K562 (cell line): ENCODE data around the gene C22orf39. TPM values are rescaled to one million over a fixed set of nuclear protein-coding genes. Genes with fewer than 3 reads are reported as not detected.

Experiments used
- ATAC-seq: fragments of 200-7000 bp; cut with Tn5 transposase; 3 replicates; pipeline ENCODE4 v1.9.1; 2020; ENCODE audit warnings: moderate library complexity
- BruUV-seq: library from RNA; stranded (reverse); fragments of 400-500 nt; replicated peaks from 2 replicates; lab custom pipeline; 2021; lab: Mats Ljungman, UMichigan
- CTCF ChIA-PET: fragments of 300-600 bp; formaldehyde crosslinking; extraction: SDS; loops from one replicate; lab custom pipeline; 2021; ENCODE audit warnings: low intra/inter-chr PET ratio; lab: Yijun Ruan, JAX
- POLR2A ChIA-PET: fragments of 300-600, 350-650 bp; sonication (Branson Sonifier 250); formaldehyde crosslinking; extraction: SDS; loops from one replicate; lab custom pipeline; 2021; ENCODE audit warnings: antibody characterized with exemption, inconsistent platforms; lab: Yijun Ruan, JAX
- DNase-seq, 4 experiments: peaks; one replicate each; pipeline versions ENCODE4 v3.0.0 to v3.0.0-alpha.2; 2011 to 2018; ENCODE audit warnings: low spot score in 3 of 4, mixed read lengths in 3 of 4; ENCODE audit errors: extremely low read depth in 1 of 4
- FAIRE-seq: peaks from 2 replicates; lab custom pipeline; 2011; peaks lifted over from hg19 to GRCh38; lab: Jason Lieb, UNC
- H2AFZ ChIP-seq: 2 replicates; pipeline ENCODE4 v1.6.0; 2011; ENCODE audit warnings: low read depth, low read length, control low read depth, inconsistent platforms
- H3K27ac ChIP-seq: fragments of 200-600 bp; 3 replicates; pipeline ENCODE4 v1.8.0; 2011; ENCODE audit warnings: low read depth, mild to moderate bottlenecking, control low read depth, inconsistent platforms, low read length, moderate library complexity, mixed read lengths; ENCODE audit errors: extremely low read depth
- H3K27me3 ChIP-seq, 2 experiments: fragments of 300-600 bp in 1 of 2; 2 replicates in 1 of 2; 3 replicates in 1 of 2; pipeline versions ENCODE4 v1.6.0 to v1.8.0; 2011; ENCODE audit warnings: inconsistent platforms in 2 of 2, low read length in 2 of 2, mild to moderate bottlenecking in 1 of 2, mixed read lengths in 1 of 2, moderate library complexity in 1 of 2; ENCODE audit not compliant: control insufficient read depth in 2 of 2, insufficient read depth in 2 of 2
- H3K36me3 ChIP-seq: fragments of 300-600 bp; 3 replicates; pipeline ENCODE4 v1.8.0; 2011; ENCODE audit warnings: mild to moderate bottlenecking, low read length, inconsistent platforms; ENCODE audit not compliant: control insufficient read depth, insufficient read depth
- H3K4me1 ChIP-seq, 2 experiments: fragments of 200-600 bp in 1 of 2; replicated peaks in 1 of 2; 2 replicates in 1 of 2; 3 replicates in 1 of 2; pipeline versions ENCODE4 v1.5.1 to v1.8.0; 2011; ENCODE audit warnings: inconsistent platforms in 2 of 2, low read length in 2 of 2, mild to moderate bottlenecking in 1 of 2, mixed read lengths in 1 of 2, moderate library complexity in 1 of 2; ENCODE audit not compliant: control insufficient read depth in 2 of 2, insufficient read depth in 2 of 2
- H3K4me2 ChIP-seq: 2 replicates; pipeline ENCODE4 v1.6.1; 2011; ENCODE audit warnings: low read length, control low read depth, inconsistent platforms, mixed read lengths; ENCODE audit not compliant: insufficient read depth
- H3K4me3 ChIP-seq: fragments of 200-600 bp; sonication (generic), shearing (Covaris generic); 2 replicates; pipeline ENCODE4 v1.5.1; 2016; ENCODE audit warnings: control low read depth, inconsistent platforms
- H3K79me2 ChIP-seq: fragments of 200-600 bp; 3 replicates; pipeline ENCODE4 v1.8.0; 2011; ENCODE audit warnings: low read length, inconsistent platforms; ENCODE audit not compliant: control insufficient read depth, insufficient read depth
- H3K9ac ChIP-seq, 2 experiments: 2 replicates each; pipeline versions ENCODE4 v1.6.0 to v1.6.1; 2011; ENCODE audit warnings: low read depth in 2 of 2, low read length in 2 of 2, control low read depth in 1 of 2, inconsistent platforms in 1 of 2, mild to moderate bottlenecking in 1 of 2, mixed read lengths in 1 of 2; ENCODE audit not compliant: insufficient read depth in 1 of 2
- H3K9me1 ChIP-seq: one replicate; pipeline ENCODE4 v1.6.0; 2011; ENCODE audit warnings: inconsistent platforms, mild to moderate bottlenecking, low read length, moderate library complexity; ENCODE audit not compliant: control insufficient read depth, insufficient read depth
- H3K9me3 ChIP-seq: replicated peaks from 2 replicates; pipeline ENCODE4 v1.5.1; 2011; ENCODE audit warnings: low read depth, low read length, inconsistent platforms; ENCODE audit not compliant: control insufficient read depth, insufficient read depth
- H4K20me1 ChIP-seq: replicated peaks from 2 replicates; pipeline ENCODE4 v1.6.1; 2011; ENCODE audit warnings: low read length, inconsistent platforms, mixed read lengths; ENCODE audit not compliant: control insufficient read depth, insufficient read depth
- CTBP1 ChIP-seq: fragments of 450-650 bp; IDR thresholded peaks from 2 replicates; pipeline ENCODE4 v1.6.1; 2016; ENCODE audit warnings: borderline replicate concordance
- MAFK ChIP-seq: IDR thresholded peaks from 2 replicates; pipeline ENCODE4 v1.6.1; 2011; ENCODE audit warnings: low read length, improper control_type of control experiment
- MEIS2 ChIP-seq: fragments of 450-650 bp; IDR thresholded peaks from 2 replicates; pipeline ENCODE4 v1.6.1; 2014; ENCODE audit warnings: mild to moderate bottlenecking; ENCODE audit not compliant: partially characterized antibody
- TBL1XR1 ChIP-seq, 2 experiments: IDR thresholded peaks; 2 replicates each; pipeline ENCODE4 v1.6.1; 2012; ENCODE audit warnings: improper control_type of control experiment in 2 of 2, low read length in 2 of 2, mild to moderate bottlenecking in 1 of 2
- WHSC1 ChIP-seq: IDR thresholded peaks from one replicate; pipeline ENCODE4 v1.6.1; 2012; ENCODE audit warnings: low read length, control low read depth, inconsistent platforms
- YBX1 ChIP-seq: fragments of 450-650 bp; IDR thresholded peaks from 2 replicates; pipeline ENCODE4 v1.7.1; 2016; ENCODE audit warnings: mild to moderate bottlenecking
- WGBS: fragments of 100-300 bp; shearing (Covaris generic); methylation state at CpG from one replicate; pipeline ENCODE4 v1.1.6; 2016; ENCODE audit warnings: low coverage, mixed read lengths; ENCODE audit not compliant: insufficient coverage; ENCODE audit errors: missing lambda C conversion rate; 5-methylcytosine and 5-hydroxymethylcytosine counted together
- in situ Hi-C: fragments of 300-500 bp; cut with MboI; formaldehyde crosslinking; loops from 4 replicates; pipeline ENCODE4 v1.15.0; 2018; ENCODE audit warnings: inconsistent platforms, mixed read lengths
- intact Hi-C: fragments of 100-400 bp; cut with micrococcal nuclease; formaldehyde crosslinking; loops from 2 replicates; pipeline ENCODE4 v1.14.2; 2022
- polyA plus RNA-seq, 8 experiments: library from polyadenylated mRNA; depleted of rRNA in 4 of 8; stranded (reverse) in 5 of 8; unstranded in 3 of 8; fragments of >200 nt; fragmentation: Nextera tagmentation in 2 of 8; fragmentation: Illumina TruSeq in 1 of 8; extraction: Ambion mirVana in 2 of 8; extraction: Trizol in 1 of 8; gene quantifications; 2 replicates each; pipeline versions ENCODE4 v1.2.1 to v1.2.3, GENCODE V29; 2011 to 2014; ENCODE audit warnings: inconsistent platforms in 1 of 8, missing spikeins in 1 of 8
- total RNA-seq, 7 experiments: library from RNA; depleted of rRNA in 6 of 7; stranded (reverse); fragments of >200 nt in 6 of 7; fragmentation: Illumina TruSeq in 2 of 7; extraction: Trizol in 2 of 7; gene quantifications; 2 replicates each; pipeline versions ENCODE4 v1.2.1 to v1.2.3, GENCODE V29; 2011 to 2021; ENCODE audit warnings: low replicate concordance in 1 of 7
- TF ChIP-seq, protein P1 (sequence below): fragments of 450-650 bp; IDR thresholded peaks from 2 replicates; pipeline ENCODE4 v1.7.0; 2016; ENCODE audit warnings: borderline replicate concordance

C22orf39 gene
- total and polyA plus RNA-seq, 9 of the 15 experiments (the other 6 are each of a cell fraction or from before 2014, with no cell fraction given) = 20.4 to 139 (median 66.8) TPM

DNA sequence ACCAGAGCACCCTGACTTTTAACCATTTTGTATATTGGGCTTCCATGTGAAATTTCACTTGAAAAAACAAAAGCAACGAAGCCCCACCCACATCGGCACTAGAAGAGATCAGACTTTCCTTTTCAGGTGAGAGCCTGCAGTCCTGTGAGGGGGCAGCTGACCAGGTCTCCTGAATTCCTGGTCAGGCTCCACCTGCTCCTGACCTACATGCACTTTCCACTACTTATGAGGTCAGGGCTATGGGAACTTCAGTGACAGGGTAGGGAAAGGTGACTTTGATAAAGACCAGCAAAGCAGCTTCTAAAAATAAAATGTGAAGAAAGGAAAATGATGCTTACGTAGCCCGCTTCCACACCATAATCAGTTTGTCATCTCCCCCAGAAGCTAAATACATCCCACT lies 40.7 kb downstream of the C22orf39 start (continued):
- TF ChIP-seq, protein P1, sequence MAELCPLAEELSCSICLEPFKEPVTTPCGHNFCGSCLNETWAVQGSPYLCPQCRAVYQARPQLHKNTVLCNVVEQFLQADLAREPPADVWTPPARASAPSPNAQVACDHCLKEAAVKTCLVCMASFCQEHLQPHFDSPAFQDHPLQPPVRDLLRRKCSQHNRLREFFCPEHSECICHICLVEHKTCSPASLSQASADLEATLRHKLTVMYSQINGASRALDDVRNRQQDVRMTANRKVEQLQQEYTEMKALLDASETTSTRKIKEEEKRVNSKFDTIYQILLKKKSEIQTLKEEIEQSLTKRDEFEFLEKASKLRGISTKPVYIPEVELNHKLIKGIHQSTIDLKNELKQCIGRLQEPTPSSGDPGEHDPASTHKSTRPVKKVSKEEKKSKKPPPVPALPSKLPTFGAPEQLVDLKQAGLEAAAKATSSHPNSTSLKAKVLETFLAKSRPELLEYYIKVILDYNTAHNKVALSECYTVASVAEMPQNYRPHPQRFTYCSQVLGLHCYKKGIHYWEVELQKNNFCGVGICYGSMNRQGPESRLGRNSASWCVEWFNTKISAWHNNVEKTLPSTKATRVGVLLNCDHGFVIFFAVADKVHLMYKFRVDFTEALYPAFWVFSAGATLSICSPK = no peak

DNA sequence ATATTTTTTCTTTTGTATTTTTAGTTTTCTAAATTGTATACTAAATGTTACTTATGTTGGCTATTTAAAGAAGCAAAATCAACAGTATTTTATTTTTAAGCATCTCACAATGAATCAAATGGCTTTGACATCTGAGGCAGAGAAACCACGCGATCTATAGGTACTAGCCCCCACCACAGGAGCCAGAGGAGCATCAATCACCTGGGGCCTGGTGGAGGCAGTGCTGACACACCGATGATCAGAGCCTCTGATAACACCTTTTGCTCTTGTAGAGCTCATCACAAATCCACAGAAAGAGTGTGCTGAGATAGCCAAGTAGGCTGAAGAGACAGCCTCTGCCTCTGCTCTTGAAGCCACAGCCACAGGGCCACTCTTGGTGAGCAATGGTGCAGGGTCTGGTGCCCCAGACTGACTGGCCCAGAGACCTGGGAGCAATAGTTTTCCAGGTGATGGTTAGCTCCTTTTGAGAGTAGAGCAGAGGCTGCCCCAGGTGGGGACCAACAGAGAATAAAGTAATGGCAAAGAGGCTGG lies 41.2 kb downstream of the C22orf39 start:
- no peak overlapping the region for H2AFZ ChIP-seq
- BruUV-seq = no TSS peak
- H4K20me1 ChIP-seq = peaks cover 18% of the 10 kb centered on the region
- H3K9me1 ChIP-seq = peaks cover 19% of the 10 kb centered on the region
- H3K4me1 ChIP-seq = peaks cover 18 to 24% of the 10 kb centered on the region in 2 experiments; a peak in 4 of 5 replicates
- no peak overlapping the region for H3K27ac ChIP-seq
- peaks cover 95% of the 10 kb centered on the region for H3K36me3 ChIP-seq
- peak overlapping the region in 1 of 2 experiments; percentile 17; a peak in 1 of 4 replicates for H3K9ac ChIP-seq
- WGBS = 66% methylated on average over 3 of the region's 3 CpGs
- POLR2A ChIA-PET = interaction anchor here (0.9 to 14.3 kb wide), 5 partner anchors 8 to 46 kb away, joined by 4 to 245 read pairs (median 15); partner anchors contain the start of genes HIRA and MRPL40
- no peaks in the 10 kb centered on the region for H3K27me3 ChIP-seq
- no peaks in the 10 kb centered on the region for H3K9me3 ChIP-seq
- intact Hi-C loops = no loop called here
- ATAC-seq (peak; percentile 53), DNase-seq (peak in 3 of 4 experiments; percentile 68 to 79 (median 75)), FAIRE-seq (no peak)
- CTCF ChIA-PET = no interaction called here
- no peak overlapping the region for H3K4me3 ChIP-seq
- H3K4me2 ChIP-seq = no peak overlapping the region
- H3K79me2 ChIP-seq = peaks cover 30% of the 10 kb centered on the region
- in situ Hi-C loops = no loop called here
- TF ChIP-seq TBL1XR1 (IDR thresholded peaks at IDR 0.05; ENCODE audit: low read length in 2 of 2) (peak in 1 of 2 experiments; percentile 65; a peak in 2 of 4 replicates), CTBP1 (peak; percentile 46; the same call in 1 of the 2 replicates), WHSC1 (peak; percentile 93), YBX1 (no peak), MAFK (peak; percentile 39), MEIS2 (peak; percentile 93)
